Neutrophil (primary cell): ENCODE results near the gene ERAS.

Source experiments
- H3K27ac ChIP-seq: fragments of 200-600 bp; sonication (generic); 2 replicates; pipeline ENCODE4 v1.5.1; 2016; ENCODE audit warnings: mild to moderate bottlenecking, moderate library complexity
- H3K27me3 ChIP-seq: fragments of 200-600 bp; sonication (generic); 2 replicates; pipeline ENCODE4 v1.6.0; 2016; ENCODE audit warnings: mild to moderate bottlenecking
- H3K36me3 ChIP-seq: fragments of 200-600 bp; sonication (generic); 2 replicates; pipeline ENCODE4 v1.5.1; 2017
- H3K4me1 ChIP-seq, 2 experiments: fragments of 200-600 bp in 1 of 2; sonication (generic) in 1 of 2; 1 replicate in 1 of 2; 2 replicates in 1 of 2; pipeline versions ENCODE4 v1.5.1 to v1.6.1; 2013 to 2016; ENCODE audit warnings: low read depth in 1 of 2, low read length in 1 of 2, mild to moderate bottlenecking in 1 of 2, moderate library complexity in 1 of 2; ENCODE audit not compliant: control insufficient read depth in 1 of 2, insufficient read depth in 1 of 2
- H3K4me3 ChIP-seq, 2 experiments: fragments of 200-600 bp in 1 of 2; sonication (generic) in 1 of 2; 1 replicate in 1 of 2; 2 replicates in 1 of 2; pipeline ENCODE4 v1.5.1; 2013 to 2016; ENCODE audit warnings: low read depth in 1 of 2, low read length in 1 of 2, mild to moderate bottlenecking in 1 of 2, moderate library complexity in 1 of 2
- H3K9me3 ChIP-seq: fragments of 200-600 bp; sonication (generic); 2 replicates; pipeline ENCODE4 v1.5.1; 2016
- TF ChIP-seq, protein P1 (sequence below): fragments of 200-600 bp; sonication (generic); IDR thresholded peaks from 2 replicates; pipeline ENCODE4 v1.5.1; 2016; ENCODE audit warnings: antibody characterized with exemption

Gene ERAS

DNA sequence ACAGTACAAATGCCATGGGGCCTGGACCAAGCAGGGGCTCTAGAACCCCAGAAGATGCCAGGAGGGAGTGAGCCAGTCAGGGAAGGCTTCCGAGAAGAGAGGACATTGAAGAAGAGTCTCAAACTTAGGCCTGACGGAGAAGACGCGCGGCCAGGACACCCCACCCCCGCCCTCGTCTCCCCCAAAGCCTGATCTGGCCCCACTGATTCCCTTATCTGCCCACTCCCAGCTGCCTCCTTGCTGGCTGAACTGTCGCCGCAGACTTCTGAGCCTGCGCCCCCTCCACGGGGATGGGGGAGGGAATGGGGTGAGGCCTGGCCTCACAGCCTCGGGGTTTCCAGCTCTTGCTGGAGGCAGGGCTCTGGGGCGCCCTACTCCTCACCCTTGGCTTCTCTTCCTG lies 43.5 kb upstream of the ERAS start:
- Histone ChIP-seq H3K36me3 (no peaks in the 10 kb centered on the region), H3K9me3 (no peaks in the 10 kb centered on the region), H3K4me1 (no peaks in the 10 kb centered on the region), H3K27me3 (no peaks in the 10 kb centered on the region), H3K4me3 (no peak overlapping the region), H3K27ac (no peak overlapping the region)
- TF ChIP-seq, protein P1, sequence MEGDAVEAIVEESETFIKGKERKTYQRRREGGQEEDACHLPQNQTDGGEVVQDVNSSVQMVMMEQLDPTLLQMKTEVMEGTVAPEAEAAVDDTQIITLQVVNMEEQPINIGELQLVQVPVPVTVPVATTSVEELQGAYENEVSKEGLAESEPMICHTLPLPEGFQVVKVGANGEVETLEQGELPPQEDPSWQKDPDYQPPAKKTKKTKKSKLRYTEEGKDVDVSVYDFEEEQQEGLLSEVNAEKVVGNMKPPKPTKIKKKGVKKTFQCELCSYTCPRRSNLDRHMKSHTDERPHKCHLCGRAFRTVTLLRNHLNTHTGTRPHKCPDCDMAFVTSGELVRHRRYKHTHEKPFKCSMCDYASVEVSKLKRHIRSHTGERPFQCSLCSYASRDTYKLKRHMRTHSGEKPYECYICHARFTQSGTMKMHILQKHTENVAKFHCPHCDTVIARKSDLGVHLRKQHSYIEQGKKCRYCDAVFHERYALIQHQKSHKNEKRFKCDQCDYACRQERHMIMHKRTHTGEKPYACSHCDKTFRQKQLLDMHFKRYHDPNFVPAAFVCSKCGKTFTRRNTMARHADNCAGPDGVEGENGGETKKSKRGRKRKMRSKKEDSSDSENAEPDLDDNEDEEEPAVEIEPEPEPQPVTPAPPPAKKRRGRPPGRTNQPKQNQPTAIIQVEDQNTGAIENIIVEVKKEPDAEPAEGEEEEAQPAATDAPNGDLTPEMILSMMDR: no peak

DNA sequence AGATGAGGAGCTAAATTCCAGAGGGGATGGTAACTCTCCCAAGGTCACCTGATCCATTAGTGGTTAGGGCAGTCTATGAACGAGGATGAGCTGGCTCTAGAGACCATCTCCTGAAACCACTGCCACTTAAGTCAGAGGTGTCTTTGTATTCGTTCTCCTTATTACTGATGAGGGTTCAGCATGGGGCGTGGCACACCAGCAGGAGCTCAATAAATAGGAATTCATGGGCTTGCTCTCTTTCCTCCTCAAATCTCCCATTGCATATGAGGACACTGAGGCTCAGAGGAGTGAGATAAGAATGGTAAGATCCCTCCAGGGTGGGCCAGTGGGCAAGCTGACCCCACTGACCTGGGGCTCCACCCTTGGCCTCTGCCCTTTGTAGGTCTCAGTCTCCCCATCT lies 41.6 kb upstream of the ERAS start:
- no peaks in the 10 kb centered on the region for H3K36me3 ChIP-seq
- no peaks in the 10 kb centered on the region for H3K27me3 ChIP-seq
- peaks cover 3 to 4% of the 10 kb centered on the region in 2 experiments for H3K4me1 ChIP-seq
- no peak overlapping the region for H3K4me3 ChIP-seq
- no peak overlapping the region for H3K27ac ChIP-seq
- no peaks in the 10 kb centered on the region for H3K9me3 ChIP-seq
- TF ChIP-seq, protein P1: no peak

DNA sequence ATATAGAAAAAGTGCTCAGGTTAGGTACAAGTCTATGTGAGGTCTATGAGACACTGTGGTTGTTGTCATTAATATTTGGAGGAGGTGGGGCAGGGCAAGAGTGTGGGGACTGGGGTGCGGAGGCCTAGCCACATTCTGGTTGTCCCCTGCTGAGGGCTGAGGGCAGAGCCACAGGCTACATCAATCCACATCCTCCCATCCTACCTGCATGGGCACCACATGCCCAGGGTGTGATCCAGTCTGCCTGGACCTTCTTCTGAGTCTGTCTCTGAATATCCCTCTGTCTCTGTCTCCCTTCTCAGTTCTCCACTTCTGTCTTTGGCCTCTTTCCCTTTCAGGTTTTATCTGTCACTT lies 41.1 kb upstream of the ERAS start:
- no peaks in the 10 kb centered on the region for H3K36me3 ChIP-seq
- TF ChIP-seq, protein P1: no peak
- no peaks in the 10 kb centered on the region for H3K27me3 ChIP-seq
- H3K4me1 ChIP-seq: peaks cover 7 to 8% of the 10 kb centered on the region in 2 experiments
- no peak overlapping the region for H3K27ac ChIP-seq
- H3K4me3 ChIP-seq: no peak overlapping the region
- no peaks in the 10 kb centered on the region for H3K9me3 ChIP-seq

DNA sequence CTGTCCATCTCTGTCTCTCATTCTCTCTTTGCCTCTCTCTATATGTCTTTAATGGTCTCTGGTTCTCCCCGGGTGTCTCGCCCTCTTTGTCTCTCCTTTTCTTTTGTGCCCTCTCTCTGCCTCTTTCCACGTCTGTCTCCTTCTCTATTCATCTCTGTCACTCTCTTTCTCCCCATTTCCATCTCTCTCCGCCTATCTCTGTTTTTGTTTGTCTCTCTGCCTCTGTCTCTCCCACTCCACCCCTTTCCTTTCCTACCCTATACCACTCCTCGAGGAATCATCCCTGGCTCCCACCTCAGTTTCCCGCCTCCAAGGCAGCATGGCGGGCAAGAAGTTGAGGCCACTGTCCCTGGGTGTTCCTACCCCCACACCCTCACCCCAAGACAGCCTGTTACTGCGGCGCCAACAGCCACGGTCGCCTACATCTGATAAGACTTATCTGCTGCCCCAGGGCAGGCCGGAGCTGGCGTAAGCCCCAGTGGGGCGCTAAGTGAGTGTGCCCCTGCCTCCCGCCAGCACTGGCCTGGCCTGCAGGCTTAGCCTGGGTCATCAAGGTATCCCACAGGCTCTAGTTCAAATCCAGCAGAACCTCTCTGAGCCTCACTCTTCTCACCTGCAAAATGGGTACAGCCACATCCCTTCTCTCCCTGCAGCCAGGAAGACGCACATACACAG lies 40.6 kb upstream of the ERAS start:
- no peak overlapping the region for H3K4me3 ChIP-seq
- H3K9me3 ChIP-seq: no peaks in the 10 kb centered on the region
- H3K4me1 ChIP-seq: peaks cover 7 to 9% of the 10 kb centered on the region in 2 experiments
- no peaks in the 10 kb centered on the region for H3K27me3 ChIP-seq
- no peak overlapping the region for H3K27ac ChIP-seq
- no peaks in the 10 kb centered on the region for H3K36me3 ChIP-seq
- TF ChIP-seq, protein P1: no peak

DNA sequence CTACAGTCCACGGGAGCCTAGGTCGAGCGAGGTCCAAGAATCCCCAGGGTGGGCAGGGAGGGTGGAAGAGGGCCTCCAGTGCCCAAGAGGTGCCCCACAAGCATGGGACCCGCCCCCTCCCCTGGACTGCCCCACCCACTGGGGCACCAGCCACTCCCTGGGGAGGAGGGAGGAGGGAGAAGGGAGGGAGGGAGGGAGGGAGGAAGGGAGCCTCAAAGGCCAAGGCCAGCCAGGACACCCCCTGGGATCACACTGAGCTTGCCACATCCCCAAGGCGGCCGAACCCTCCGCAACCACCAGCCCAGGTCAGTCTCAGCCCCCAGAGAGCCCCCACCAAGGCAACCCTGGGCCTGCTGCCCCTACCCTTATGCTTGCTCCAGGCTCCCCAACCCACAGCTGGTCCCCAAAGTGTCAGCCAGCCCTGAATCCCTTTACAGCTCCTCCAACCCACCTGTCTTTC lies 39.9 kb upstream of the ERAS start, which contains the start of gene GATA1:
GATA1 (plus strand) TSS at position 250 of the 460 bp plus-strand sequence. CDS start 4,520 bp downstream, outside the sequence.
- H3K4me3 ChIP-seq: no peak within 1 kb of the TSS
- H3K9me3 ChIP-seq: no peaks in the 10 kb centered on the region
- H3K36me3 ChIP-seq: no peaks in the 10 kb centered on the region
- no peak within 1 kb of the TSS for H3K27ac ChIP-seq
- H3K4me1 ChIP-seq: peaks cover 7 to 9% of the 10 kb centered on the region in 2 experiments
- H3K27me3 ChIP-seq: no peaks in the 10 kb centered on the region
- TF ChIP-seq, protein P1: no peak
